Upper lobe of left lung (tissue), 4 donors: ENCODE results near the gene SPDEF.

Source experiments
- EP300 ChIP-seq, 4 donors: sonication (generic); formaldehyde crosslinking; IDR thresholded peaks; one replicate each; pipeline ENCODE4 v1.5.1; 2017; ENCODE audit warnings: antibody characterized with exemption in 4 of 4, control low read depth in 2 of 4
- TF ChIP-seq, protein P1 (sequence below), 6 experiments: fragments of 450-650 bp in 4 of 6; fragments of 200-600 bp in 2 of 6; sonication (generic) in 2 of 6; IDR thresholded peaks; one replicate each; pipeline ENCODE4 v1.5.1; 2016 to 2019; ENCODE audit warnings: antibody characterized with exemption in 6 of 6

DNA sequence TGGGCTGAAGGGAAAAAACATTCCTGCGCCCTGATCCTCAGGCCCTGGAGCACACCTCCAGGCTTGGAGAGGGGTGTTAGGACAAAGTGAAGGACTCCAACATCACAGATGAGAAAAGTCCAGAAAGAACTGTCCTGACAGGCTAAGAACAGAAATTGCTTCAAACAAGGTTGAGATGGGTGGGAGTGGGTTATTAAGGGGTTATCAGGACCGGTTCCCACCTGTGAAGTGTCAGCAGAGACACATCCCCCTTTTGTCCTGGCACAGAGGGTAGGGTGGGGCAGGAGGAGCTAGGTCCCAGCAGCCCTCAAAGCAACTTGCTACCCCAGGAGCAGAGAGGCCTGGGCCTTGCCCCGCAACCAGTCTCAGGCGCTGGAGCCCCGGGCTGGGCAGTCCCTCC lies 3.5 kb downstream of the SPDEF start:
- TF ChIP-seq, protein P1, sequence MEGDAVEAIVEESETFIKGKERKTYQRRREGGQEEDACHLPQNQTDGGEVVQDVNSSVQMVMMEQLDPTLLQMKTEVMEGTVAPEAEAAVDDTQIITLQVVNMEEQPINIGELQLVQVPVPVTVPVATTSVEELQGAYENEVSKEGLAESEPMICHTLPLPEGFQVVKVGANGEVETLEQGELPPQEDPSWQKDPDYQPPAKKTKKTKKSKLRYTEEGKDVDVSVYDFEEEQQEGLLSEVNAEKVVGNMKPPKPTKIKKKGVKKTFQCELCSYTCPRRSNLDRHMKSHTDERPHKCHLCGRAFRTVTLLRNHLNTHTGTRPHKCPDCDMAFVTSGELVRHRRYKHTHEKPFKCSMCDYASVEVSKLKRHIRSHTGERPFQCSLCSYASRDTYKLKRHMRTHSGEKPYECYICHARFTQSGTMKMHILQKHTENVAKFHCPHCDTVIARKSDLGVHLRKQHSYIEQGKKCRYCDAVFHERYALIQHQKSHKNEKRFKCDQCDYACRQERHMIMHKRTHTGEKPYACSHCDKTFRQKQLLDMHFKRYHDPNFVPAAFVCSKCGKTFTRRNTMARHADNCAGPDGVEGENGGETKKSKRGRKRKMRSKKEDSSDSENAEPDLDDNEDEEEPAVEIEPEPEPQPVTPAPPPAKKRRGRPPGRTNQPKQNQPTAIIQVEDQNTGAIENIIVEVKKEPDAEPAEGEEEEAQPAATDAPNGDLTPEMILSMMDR (IDR thresholded peaks at IDR 0.05): no peak
- TF ChIP-seq EP300 (IDR thresholded peaks at IDR 0.05): no peak
